WI38 (cell line): Measurements from ENCODE around the gene USP40.

Source experiments
- H3K4me3 ChIP-seq: 2 replicates; pipeline ENCODE4 v1.5.1; 2011; ENCODE audit warnings: low read depth, mild to moderate bottlenecking, control low read depth, low read length
- TF ChIP-seq, protein P1 (sequence below): IDR thresholded peaks from 2 replicates; pipeline ENCODE4 v1.5.1; 2012; ENCODE audit warnings: low read depth, mild to moderate bottlenecking, control low read depth, low read length

Gene USP40

DNA sequence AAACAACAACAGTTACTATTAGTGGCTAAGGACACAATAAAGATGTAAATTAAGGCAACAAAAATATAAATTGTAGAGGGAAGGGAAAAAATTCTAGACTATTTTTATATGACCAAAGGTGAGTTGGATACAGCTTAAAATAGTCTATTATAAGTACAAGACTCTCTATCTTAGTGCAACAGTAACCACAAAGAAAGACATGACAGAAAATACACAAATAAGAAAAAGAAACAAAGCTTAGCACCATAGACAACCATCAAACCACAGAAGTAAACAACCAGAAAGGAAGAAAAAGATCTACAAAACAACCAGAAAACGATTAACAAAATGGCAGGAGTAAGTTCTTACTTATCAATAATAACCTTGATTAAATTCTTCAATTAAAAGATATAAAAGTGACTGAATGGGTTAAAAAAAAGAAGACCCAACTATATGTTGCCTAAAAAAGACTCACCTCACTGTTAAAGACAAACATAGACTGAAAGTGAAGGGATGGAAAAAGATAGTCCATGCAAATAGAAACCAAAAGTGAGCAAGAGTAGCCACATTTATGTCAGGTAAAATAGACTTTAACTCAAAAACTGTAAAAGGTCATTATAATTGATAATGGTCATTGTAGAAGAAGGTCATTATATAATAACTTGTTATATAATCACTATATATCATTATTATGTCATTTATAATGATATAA is 62.5 kb downstream of the USP40 start:
- TF ChIP-seq, protein P1, sequence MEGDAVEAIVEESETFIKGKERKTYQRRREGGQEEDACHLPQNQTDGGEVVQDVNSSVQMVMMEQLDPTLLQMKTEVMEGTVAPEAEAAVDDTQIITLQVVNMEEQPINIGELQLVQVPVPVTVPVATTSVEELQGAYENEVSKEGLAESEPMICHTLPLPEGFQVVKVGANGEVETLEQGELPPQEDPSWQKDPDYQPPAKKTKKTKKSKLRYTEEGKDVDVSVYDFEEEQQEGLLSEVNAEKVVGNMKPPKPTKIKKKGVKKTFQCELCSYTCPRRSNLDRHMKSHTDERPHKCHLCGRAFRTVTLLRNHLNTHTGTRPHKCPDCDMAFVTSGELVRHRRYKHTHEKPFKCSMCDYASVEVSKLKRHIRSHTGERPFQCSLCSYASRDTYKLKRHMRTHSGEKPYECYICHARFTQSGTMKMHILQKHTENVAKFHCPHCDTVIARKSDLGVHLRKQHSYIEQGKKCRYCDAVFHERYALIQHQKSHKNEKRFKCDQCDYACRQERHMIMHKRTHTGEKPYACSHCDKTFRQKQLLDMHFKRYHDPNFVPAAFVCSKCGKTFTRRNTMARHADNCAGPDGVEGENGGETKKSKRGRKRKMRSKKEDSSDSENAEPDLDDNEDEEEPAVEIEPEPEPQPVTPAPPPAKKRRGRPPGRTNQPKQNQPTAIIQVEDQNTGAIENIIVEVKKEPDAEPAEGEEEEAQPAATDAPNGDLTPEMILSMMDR: no peak
- no peak overlapping the region for H3K4me3 ChIP-seq

DNA sequence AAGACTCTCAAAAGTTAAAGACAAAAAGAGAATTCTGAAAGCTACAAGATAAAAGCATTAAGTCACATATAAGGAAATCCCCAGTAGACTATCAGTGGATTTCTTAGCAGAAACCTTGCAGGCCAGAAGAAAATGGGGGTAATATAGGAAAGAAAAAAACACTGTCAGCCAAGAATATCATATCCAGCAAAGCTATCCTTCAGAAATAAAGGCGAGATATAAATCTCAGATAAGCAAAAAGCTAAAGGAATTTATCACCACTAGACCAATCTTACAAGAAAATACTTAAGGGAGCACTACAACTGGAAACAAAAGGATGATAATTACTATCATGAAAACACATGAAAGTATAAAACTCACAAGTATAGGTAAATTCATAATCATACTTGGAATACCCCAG is 63.1 kb downstream of the USP40 start:
- TF ChIP-seq, protein P1: no peak
- H3K4me3 ChIP-seq: no peak overlapping the region

DNA sequence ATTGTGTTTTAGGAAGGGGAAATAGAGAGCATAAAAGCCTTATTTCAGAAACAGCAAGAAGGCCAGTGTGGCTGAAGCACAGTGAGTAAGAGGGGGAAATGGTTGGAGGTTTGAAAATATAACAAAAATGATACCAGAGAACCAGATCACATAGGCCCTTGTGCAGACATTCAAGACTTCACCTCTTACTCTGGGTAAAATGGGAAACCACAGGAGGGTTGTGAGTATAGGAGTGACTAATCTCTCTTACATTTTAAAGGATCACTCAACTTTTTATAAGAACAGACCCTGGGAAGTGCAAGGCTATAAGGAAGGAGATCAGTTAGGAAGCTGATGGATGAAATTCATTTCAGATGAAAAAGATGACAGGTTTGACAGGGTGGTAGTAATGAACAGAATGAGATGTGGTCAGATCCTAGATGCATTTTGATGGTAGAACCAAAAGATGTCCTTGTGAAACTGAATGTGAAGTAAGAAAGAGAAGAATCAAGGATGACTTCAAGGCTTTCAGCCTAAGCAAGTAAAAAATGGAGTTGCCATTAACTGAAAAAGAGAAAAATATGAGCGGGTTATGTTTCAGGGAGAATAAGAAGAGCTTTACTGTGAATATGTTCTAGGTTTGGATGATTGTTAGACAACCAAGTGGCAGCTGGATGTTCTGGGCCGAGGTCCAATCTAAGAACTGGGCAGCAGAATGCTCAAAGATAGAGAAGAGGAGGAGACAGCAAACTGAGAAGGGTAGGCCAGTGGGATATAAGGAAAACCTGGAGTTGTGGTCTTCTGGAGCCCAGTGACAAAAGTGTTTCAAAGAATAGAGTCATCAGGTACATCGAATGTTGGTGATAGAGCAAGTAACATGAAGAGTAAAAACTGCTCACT is 65.1 kb downstream of the USP40 start:
- no peak overlapping the region for H3K4me3 ChIP-seq

DNA sequence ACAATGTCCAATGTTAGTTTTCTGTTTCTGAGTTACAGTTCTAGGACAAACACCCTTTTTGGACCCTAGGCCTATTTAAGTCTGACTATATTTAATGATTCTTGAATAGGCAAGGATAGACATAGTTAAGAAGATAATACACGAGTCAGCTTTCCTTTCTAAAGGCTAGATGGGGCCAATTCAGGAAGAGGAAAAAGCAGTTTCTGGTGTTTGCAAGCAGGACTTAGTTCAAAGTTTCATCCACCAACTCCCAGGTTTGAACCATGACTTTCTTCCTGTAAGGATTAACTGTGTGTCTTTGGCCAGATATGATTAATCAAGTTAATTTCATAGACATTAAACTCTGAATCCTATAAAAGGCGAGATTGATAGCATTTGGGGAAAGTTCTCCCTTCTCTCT is 66.7 kb downstream of the USP40 start:
- no peak overlapping the region for H3K4me3 ChIP-seq
- TF ChIP-seq, protein P1: no peak

More for the DNA sequence above, 65.1 kb downstream of the USP40 start:
- TF ChIP-seq, protein P1: no peak

DNA sequence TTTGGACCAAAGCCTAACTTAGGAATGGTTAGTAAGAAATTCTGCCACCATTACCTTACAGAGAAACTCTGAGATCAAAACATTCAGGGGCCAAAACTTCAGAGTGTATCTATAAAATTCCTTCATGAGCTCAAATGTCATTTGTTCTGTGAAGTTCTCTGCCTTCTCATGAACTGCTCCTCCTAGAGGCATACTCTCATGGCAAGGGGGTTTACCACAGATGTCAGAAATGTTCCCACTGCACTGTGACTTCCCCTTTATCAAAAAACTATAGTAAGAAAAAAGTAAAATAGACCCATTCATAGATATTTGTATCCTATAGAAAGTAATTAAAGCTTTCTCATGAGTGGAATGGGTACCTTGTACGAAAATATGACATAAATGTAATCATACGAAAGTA is 68.5 kb downstream of the USP40 start:
- TF ChIP-seq, protein P1: no peak
- H3K4me3 ChIP-seq: no peak overlapping the region

DNA sequence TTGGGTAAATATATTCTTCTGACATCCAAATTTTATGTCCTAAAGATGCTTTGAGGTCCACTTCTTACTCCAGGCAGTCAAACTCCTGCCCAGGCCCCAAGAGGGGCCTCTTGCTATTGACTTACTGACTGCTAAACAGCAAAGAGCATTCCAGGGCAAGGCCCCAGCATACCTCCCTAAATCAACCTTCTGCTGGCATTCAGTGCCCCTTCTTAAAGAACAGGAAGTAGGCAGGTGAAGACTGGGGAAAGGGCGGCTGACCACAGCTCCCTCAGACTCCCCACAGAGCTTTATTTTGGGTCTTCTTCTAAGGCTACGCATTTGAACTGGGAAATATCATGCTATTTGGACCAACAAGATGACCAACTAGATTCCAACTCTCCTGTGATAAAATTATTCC is 68.9 kb downstream of the USP40 start:
- TF ChIP-seq, protein P1: no peak
- H3K4me3 ChIP-seq: no peak overlapping the region
